RCC 7860 (cell line): ENCODE measurements around the gene PLAC1.

Experiments
- DNase-seq: peaks from one replicate; pipeline ENCODE4 v3.0.0-alpha.2; 2015; ENCODE audit warnings: low spot score
- FAIRE-seq: peaks from 2 replicates; lab custom pipeline; 2012; peaks lifted over from hg19 to GRCh38; lab: Jason Lieb, UNC

The PLAC1 gene

GRCh38 chrX:134545510-134545909 is 112.8 kb downstream of the PLAC1 start:
- DNase-seq (no peak), FAIRE-seq (no peak)

- no peak for FAIRE-seq
- DNase-seq, result no peak
Observed at GRCh38 chrX:134544513-134545151, 113.6 kb downstream of the PLAC1 start.

DNA sequence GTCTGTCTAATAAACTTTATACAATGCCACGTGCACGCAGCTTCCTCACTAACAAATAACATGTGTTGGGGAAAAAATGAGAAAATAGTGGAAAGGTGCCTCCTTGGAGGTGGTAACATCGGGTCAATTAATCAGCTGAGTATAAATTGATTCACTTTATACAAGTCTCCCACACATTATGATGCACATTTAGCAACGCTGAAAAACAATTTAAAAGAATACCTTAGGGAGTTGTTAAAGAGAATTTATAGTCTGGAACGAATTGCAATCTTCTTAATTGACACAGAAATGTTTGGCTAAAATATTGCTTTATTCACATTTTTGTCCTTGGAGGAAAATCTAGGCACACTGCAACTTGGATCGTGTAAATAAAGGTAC is 114.1 kb downstream of the PLAC1 start:
- FAIRE-seq, result no peak

DNA sequence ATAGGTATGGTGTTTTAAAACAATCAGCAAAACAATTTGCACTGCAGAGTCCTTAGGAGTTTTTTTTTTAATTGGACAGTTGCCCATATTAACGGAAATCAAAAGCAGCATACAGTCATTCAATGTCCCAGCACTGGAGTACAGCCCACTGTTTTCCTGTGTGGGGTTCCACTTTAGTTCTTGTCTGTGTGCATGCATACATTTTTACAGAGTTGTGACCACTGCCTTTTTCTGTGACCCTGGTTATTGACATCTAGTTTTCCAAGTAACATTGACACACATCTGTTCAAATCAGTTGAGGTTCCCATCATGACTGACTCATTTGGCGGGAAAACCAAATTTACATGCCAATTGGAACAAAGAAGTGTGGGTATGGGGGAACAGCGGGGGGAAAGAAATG is 115.0 kb downstream of the PLAC1 start:
- DNase-seq (no peak), FAIRE-seq (no peak)

More for the DNA sequence above, 114.1 kb downstream of the PLAC1 start:
- DNase-seq, result no peak

- DNase-seq (peak; percentile 33), FAIRE-seq (peak; percentile 55)
Observed at GRCh38 chrX:134542485-134542884, 115.8 kb downstream of the PLAC1 start.

GRCh38 chrX:134541906-134542305 is 116.4 kb downstream of the PLAC1 start:
- no peak for FAIRE-seq
- no peak for DNase-seq

GRCh38 chrX:134538316-134538715 is 120.0 kb downstream of the PLAC1 start:
- FAIRE-seq (no peak), DNase-seq (no peak)

DNA sequence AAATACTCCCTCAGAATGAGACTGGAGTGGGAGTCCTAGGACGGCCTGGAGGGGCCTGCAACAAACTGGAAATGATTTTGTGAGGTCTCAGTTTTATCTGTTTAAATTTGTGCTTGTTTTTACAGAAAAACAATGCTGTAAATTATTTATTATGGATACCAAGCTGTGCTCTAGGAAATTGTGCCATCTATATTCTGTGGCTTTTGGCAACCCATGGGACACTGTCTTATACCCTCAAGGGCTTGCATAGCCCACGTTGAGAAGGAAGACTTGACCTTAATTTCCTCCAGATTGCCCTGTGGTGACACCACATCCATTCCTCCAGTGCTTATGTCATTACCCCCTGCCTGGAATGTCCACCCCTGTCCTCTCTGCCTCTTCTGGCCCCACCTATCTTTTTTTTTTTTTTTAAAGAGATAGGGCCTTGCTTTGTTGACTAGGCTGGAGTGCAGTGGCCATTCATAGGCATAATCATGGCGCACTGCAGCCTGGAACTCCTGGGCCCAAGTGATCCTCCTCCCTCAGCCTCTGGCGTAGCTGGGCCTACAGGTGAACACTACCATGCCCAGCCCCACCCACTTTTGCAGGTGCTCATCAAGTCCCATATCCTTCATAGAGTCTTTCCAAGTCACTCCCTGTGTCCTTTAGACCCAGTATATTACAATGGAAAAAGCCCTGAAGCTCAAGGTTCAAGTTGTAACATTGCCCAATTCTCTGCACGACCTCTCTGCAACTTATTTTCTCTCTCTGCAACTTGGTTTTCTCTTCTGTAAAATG is 120.9 kb downstream of the PLAC1 start:
- DNase-seq, result peak; percentile 84

DNA sequence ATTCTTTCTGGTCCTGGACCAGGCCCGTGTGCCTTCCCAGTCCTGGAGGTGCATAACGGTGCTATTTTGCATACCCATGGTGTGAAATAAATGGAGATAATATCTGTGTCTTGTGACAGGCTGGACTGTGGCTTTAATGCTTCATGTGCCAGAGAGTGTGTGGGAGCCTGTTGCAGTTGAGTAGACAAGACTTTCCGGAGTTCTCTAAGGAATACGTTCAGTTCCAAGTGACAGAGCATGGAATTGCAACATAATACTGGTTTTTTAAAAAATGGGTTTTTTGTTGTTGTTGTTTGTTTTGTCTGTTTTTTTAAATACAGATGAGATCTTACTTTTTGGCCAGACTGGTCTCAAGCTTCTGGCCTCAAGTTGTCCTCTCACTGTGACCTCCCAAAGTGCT is 124.3 kb downstream of the PLAC1 start:
- FAIRE-seq, result peak; percentile 72

More for the DNA sequence above, 120.9 kb downstream of the PLAC1 start:
- FAIRE-seq, result peak; percentile 93

GRCh38 chrX:134533352-134533751 is 124.9 kb downstream of the PLAC1 start:
- DNase-seq (no peak), FAIRE-seq (no peak)

More for the DNA sequence above, 124.3 kb downstream of the PLAC1 start:
- peak; percentile 24 for DNase-seq

- DNase-seq, result no peak
- FAIRE-seq, result no peak
Observed at GRCh38 chrX:134530845-134531244, 127.4 kb downstream of the PLAC1 start.

DNA sequence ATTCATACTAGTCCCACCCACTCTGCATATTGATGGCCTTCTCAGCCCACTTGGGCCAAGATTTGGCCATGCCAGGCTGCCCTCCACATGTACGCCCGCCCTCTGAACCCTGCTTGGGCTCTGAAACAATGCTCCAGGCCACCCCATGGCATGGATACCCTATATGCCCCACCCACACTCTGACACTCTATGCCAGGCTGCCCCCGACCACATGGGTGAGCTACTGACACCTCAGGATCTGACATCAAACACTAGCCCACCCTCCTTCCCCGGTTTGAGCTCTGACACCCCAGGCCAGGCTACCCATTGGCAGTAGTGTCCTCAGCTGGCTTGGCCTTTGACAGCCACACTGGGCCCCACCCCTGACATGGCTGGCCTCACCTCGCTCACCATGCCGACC is 128.8 kb downstream of the PLAC1 start:
- DNase-seq (no peak), FAIRE-seq (no peak)

DNA sequence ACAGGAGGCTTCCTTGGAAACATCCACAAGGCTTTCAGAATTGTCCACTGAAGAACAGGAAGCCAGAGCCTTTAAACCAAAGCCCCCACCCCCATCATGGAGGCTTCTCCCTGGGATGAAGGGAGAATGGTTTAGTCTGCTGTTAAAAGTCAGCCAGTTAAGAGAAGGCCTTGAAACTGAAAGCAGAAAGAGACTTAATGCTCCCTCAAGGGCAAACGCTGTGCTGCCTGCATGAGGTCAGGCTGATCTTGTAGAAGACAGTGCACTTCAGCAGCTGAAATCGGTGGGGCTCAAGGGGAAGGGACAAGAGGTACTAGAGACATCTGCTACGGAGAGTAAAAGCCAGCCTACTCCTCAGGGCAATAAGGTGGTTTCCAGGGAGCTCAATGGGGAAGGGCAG is 129.3 kb downstream of the PLAC1 start:
- FAIRE-seq (no peak), DNase-seq (no peak)

GRCh38 chrX:134526399-134526798 is 131.9 kb downstream of the PLAC1 start:
- DNase-seq (peak; percentile 17), FAIRE-seq (no peak)

DNA sequence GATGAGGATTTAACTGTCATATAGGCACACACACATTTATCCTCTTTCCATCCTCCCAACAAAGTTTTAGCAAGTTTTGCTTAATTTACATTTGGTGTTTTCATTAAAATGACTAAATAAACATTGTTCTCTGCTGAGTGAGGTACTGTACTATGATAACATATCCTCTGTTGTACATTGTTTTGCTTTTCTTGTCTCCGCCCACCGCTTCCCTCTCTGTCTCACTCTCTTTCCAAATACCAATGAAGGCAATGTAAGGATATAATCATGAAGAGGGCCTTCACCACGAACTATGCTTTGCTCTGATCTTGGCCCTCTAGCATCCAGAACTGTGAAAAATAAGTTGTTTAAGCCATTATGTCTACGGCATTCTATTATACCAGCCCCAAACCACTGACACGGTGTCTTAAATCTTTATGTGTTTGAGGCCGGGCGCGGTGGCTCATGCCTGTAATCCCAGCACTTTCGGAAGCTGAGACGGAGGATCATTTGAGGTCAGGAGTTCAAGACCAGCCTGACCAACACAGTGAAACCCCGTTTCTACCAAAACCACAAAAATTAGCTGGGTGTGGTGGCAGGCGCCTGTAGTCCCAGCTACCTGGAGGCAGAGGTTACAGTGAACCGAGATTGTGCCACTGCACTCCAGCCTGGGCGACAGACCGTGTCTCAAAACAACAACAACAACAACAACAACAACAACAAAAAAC is 133.0 kb downstream of the PLAC1 start:
- DNase-seq, result no peak
- no peak for FAIRE-seq

- no peak for FAIRE-seq
Observed at GRCh38 chrX:134524181-134524580, 134.1 kb downstream of the PLAC1 start.

DNA sequence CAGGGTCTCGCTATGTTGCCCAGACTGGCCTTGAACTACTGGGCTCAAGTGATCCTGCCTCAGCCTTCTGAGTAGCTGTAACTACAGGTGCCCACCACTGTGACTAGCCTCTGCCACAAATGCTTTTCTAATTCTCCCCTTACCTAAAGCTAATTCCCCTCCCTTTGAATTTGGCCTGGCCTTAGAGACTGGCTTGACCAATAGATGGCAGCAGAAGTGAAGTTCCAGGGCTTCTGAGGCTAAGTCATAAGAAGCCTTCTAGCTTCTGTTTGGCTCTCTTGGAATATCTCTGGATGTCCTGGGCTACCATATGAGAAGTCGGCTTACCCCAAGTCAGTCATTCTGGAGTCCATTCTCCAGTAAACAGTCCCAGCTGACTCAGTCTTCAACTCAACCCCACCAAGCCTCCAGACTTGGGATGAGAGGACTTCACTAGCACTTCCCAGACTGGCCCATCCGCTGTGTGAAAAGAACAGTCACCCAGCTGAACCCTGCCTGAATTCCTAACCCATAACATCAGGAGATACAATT is 137.3 kb downstream of the PLAC1 start:
- no peak for FAIRE-seq
- peak; percentile 62 for DNase-seq

More at GRCh38 chrX:134524181-134524580, 134.1 kb downstream of the PLAC1 start:
- DNase-seq, result no peak
